ENCODE measurements around the gene EPS8L2.

The EPS8L2 gene

GRCh38 chr11:763073-763463 lies 57.0 kb downstream of the EPS8L2 start:
- DNase-seq: no peak

- no peak for DNase-seq
Observed at GRCh38 chr11:763549-764321, 57.7 kb downstream of the EPS8L2 start.

- DNase-seq: no peak
Observed at GRCh38 chr11:764322-765024, 58.4 kb downstream of the EPS8L2 start.

GRCh38 chr11:765025-765801 lies 59.2 kb downstream of the EPS8L2 start:
- DNase-seq: peak; percentile 76

GRCh38 chr11:765802-766091 lies 59.7 kb downstream of the EPS8L2 start:
- DNase-seq: no peak

- no peak for DNase-seq
Observed at GRCh38 chr11:766106-766935, 60.3 kb downstream of the EPS8L2 start.

GRCh38 chr11:766936-767210 lies 60.8 kb downstream of the EPS8L2 start:
- no peak for DNase-seq

GRCh38 chr11:767238-767637 lies 61.2 kb downstream of the EPS8L2 start:
- no peak for DNase-seq

GRCh38 chr11:769887-770641 lies 64.0 kb downstream of the EPS8L2 start:
- DNase-seq: no peak

- no peak for DNase-seq
Observed at GRCh38 chr11:770642-771616, 64.9 kb downstream of the EPS8L2 start.

- no peak for DNase-seq
Observed at GRCh38 chr11:771617-772204, 65.7 kb downstream of the EPS8L2 start.

GRCh38 chr11:772429-773390 lies 66.7 kb downstream of the EPS8L2 start:
- DNase-seq: no peak

- no peak for DNase-seq
Observed at GRCh38 chr11:773425-773824, 67.4 kb downstream of the EPS8L2 start.

GRCh38 chr11:773830-774229 lies 67.8 kb downstream of the EPS8L2 start:
- no peak for DNase-seq

GRCh38 chr11:774873-775592 lies 69.0 kb downstream of the EPS8L2 start:
- no peak for DNase-seq

- DNase-seq: no peak
Observed at GRCh38 chr11:776263-776560, 70.2 kb downstream of the EPS8L2 start.

- DNase-seq: no peak
Observed at GRCh38 chr11:776561-777287, 70.7 kb downstream of the EPS8L2 start.
